Measurements from ENCODE around the gene MGMT. TPM values are rescaled to one million over a fixed set of nuclear protein-coding genes. Genes with fewer than 3 reads are reported as not detected.

The MGMT gene
- total RNA-seq, 1 experiment from 2014 or later, result 11.5 TPM

DNA sequence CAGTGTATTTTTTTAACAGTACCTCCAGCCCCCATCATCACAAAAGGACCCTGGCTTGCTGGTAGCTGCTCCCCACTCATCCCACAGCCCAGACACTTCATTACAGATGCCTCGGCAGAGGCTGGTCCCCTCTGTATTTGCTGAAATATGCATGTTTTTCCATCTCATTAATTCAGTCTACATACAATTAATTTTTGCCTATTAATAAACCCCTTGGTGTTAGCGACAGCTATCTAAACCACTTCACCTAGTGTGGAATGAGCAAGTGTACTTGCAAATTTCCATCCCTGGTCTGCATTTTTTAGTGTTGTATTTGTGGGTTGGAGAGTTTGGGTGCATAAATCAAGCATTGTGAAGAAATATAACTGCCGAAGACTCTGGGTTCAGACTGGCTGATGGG lies 216.9 kb downstream of the MGMT start:
- Histone ChIP-seq H3K79me2 (ENCODE audit: insufficient read depth, low read length) (no peaks in the 10 kb centered on the region), H3K4me3 (replicated peaks in 1 of 2; ENCODE audit: low read depth in 1 of 2, low read length in 2 of 2) (no peak overlapping the region), H4K20me1 (ENCODE audit: insufficient read depth) (no peaks in the 10 kb centered on the region), H3K27ac (ENCODE audit: low read depth, low read length) (no peak overlapping the region), H3K27me3 (ENCODE audit: insufficient read depth, low read length) (no peaks in the 10 kb centered on the region), H3K4me1 (ENCODE audit: control insufficient read depth in 1 of 2, insufficient read depth in 2 of 2, low read length in 2 of 2) (no peaks in the 10 kb centered on the region), H3K4me2 (ENCODE audit: low read length) (no peak overlapping the region), H3K9me2 (ENCODE audit: insufficient read depth) (no peaks in the 10 kb centered on the region), H3K9ac (ENCODE audit: low read length) (no peak overlapping the region), H3K36me3 (ENCODE audit: control insufficient read depth in 1 of 2, insufficient read depth in 2 of 2, low read length in 2 of 2) (no peaks in the 10 kb centered on the region), H2AFZ (ENCODE audit: low read depth, low read length, poor library complexity, severe bottlenecking) (no peak overlapping the region), H3K9me3 (ENCODE audit: control insufficient read depth in 1 of 2, insufficient read depth in 1 of 2, low read depth in 1 of 2, low read length in 2 of 2) (no peaks in the 10 kb centered on the region)
- CTCF ChIA-PET, result no interaction called here
- BruUV-seq (replicated peaks), result no TSS peak
- intact Hi-C loops (cut with micrococcal nuclease), result no loop called here
- POLR2A ChIA-PET, result no interaction called here
- RAD21 ChIA-PET (ENCODE audit: low non-redundant PET in 1 of 2, low total read pairs in 2 of 2, uncharacterized antibody in 2 of 2, unreplicated experiment in 2 of 2), result no interaction called here
- no peak for TF ChIP-seq SIN3A (IDR thresholded peaks at IDR 0.05; ENCODE audit: low read depth)
- TF ChIP-seq ZNF274 (IDR thresholded peaks at IDR 0.05; ENCODE audit: low read depth, low read length), result no peak
- TF ChIP-seq ZFX (IDR thresholded peaks at IDR 0.05), result no peak
- TF ChIP-seq, protein P1, sequence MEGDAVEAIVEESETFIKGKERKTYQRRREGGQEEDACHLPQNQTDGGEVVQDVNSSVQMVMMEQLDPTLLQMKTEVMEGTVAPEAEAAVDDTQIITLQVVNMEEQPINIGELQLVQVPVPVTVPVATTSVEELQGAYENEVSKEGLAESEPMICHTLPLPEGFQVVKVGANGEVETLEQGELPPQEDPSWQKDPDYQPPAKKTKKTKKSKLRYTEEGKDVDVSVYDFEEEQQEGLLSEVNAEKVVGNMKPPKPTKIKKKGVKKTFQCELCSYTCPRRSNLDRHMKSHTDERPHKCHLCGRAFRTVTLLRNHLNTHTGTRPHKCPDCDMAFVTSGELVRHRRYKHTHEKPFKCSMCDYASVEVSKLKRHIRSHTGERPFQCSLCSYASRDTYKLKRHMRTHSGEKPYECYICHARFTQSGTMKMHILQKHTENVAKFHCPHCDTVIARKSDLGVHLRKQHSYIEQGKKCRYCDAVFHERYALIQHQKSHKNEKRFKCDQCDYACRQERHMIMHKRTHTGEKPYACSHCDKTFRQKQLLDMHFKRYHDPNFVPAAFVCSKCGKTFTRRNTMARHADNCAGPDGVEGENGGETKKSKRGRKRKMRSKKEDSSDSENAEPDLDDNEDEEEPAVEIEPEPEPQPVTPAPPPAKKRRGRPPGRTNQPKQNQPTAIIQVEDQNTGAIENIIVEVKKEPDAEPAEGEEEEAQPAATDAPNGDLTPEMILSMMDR (IDR thresholded peaks at IDR 0.05 in 2 of 3, conservative IDR thresholded peaks at IDR 0.05 in 1 of 3; ENCODE audit: borderline replicate concordance in 1 of 3, insufficient read depth in 1 of 3, low read depth in 2 of 3, low read length in 2 of 3), result no peak
- TF ChIP-seq CEBPB (IDR thresholded peaks at IDR 0.05; ENCODE audit: low read depth), result no peak
- TF ChIP-seq, protein P2, sequence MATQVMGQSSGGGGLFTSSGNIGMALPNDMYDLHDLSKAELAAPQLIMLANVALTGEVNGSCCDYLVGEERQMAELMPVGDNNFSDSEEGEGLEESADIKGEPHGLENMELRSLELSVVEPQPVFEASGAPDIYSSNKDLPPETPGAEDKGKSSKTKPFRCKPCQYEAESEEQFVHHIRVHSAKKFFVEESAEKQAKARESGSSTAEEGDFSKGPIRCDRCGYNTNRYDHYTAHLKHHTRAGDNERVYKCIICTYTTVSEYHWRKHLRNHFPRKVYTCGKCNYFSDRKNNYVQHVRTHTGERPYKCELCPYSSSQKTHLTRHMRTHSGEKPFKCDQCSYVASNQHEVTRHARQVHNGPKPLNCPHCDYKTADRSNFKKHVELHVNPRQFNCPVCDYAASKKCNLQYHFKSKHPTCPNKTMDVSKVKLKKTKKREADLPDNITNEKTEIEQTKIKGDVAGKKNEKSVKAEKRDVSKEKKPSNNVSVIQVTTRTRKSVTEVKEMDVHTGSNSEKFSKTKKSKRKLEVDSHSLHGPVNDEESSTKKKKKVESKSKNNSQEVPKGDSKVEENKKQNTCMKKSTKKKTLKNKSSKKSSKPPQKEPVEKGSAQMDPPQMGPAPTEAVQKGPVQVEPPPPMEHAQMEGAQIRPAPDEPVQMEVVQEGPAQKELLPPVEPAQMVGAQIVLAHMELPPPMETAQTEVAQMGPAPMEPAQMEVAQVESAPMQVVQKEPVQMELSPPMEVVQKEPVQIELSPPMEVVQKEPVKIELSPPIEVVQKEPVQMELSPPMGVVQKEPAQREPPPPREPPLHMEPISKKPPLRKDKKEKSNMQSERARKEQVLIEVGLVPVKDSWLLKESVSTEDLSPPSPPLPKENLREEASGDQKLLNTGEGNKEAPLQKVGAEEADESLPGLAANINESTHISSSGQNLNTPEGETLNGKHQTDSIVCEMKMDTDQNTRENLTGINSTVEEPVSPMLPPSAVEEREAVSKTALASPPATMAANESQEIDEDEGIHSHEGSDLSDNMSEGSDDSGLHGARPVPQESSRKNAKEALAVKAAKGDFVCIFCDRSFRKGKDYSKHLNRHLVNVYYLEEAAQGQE (IDR thresholded peaks at IDR 0.05; ENCODE audit: low read depth), result no peak
- TF ChIP-seq, protein P3, sequence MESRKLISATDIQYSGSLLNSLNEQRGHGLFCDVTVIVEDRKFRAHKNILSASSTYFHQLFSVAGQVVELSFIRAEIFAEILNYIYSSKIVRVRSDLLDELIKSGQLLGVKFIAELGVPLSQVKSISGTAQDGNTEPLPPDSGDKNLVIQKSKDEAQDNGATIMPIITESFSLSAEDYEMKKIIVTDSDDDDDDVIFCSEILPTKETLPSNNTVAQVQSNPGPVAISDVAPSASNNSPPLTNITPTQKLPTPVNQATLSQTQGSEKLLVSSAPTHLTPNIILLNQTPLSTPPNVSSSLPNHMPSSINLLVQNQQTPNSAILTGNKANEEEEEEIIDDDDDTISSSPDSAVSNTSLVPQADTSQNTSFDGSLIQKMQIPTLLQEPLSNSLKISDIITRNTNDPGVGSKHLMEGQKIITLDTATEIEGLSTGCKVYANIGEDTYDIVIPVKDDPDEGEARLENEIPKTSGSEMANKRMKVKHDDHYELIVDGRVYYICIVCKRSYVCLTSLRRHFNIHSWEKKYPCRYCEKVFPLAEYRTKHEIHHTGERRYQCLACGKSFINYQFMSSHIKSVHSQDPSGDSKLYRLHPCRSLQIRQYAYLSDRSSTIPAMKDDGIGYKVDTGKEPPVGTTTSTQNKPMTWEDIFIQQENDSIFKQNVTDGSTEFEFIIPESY (IDR thresholded peaks at IDR 0.05; ENCODE audit: extremely low read depth, insufficient replicate concordance, low read length), result no peak
- DNase-seq (ENCODE audit: low read depth, low spot score) (no peak), ATAC-seq (no peak)
